Body of pancreas (tissue), 4 donors: Measurements from ENCODE around the gene LMNTD1. TPM values are rescaled to one million over a fixed set of nuclear protein-coding genes. Genes with fewer than 3 reads are reported as not detected.

ENCODE experiments used
- ATAC-seq: fragments of 150-250 bp; one replicate; pipeline ENCODE4 v1.9.1; 2016
- DNase-seq, 4 donors: peaks; one replicate each; pipeline ENCODE4 v3.0.0-alpha.2; 2019
- H3K27ac ChIP-seq, 4 donors: fragments of 200-600 bp; sonication (generic); 1 replicate in 3 of 4; 2 replicates in 1 of 4; pipeline versions ENCODE4 v1.5.1 to v1.6.1; 2016 to 2019; ENCODE audit warnings: mild to moderate bottlenecking in 1 of 4, mixed read lengths in 1 of 4, moderate library complexity in 1 of 4
- H3K27me3 ChIP-seq, 2 donors: fragments of 200-600 bp; sonication (generic); one replicate each; pipeline ENCODE4 v1.6.0; 2016; ENCODE audit warnings: mild to moderate bottlenecking in 1 of 2
- H3K36me3 ChIP-seq, 2 donors: fragments of 200-600 bp; sonication (generic); replicated peaks in 1 of 2; 2 replicates each; pipeline ENCODE4 v1.5.1; 2016; ENCODE audit warnings: low read depth in 2 of 2; ENCODE audit not compliant: insufficient read depth in 1 of 2
- H3K4me1 ChIP-seq: fragments of 200-600 bp; sonication (generic); one replicate; pipeline ENCODE4 v1.6.0; 2016
- H3K4me3 ChIP-seq, 2 donors: fragments of 200-600 bp; sonication (generic); 1 replicate in 1 of 2; 2 replicates in 1 of 2; pipeline ENCODE4 v1.5.1; 2016 to 2019
- H3K9me3 ChIP-seq, 3 donors: fragments of 200-600 bp; sonication (generic); 1 replicate in 2 of 3; 2 replicates in 1 of 3; pipeline ENCODE4 v1.5.1; 2016
- POLR2A ChIP-seq, 3 donors: fragments of 450-650 bp; IDR thresholded peaks; one replicate each; pipeline ENCODE4 v1.6.1; 2016; ENCODE audit warnings: antibody characterized with exemption in 3 of 3, mild to moderate bottlenecking in 2 of 3
- WGBS, 2 donors: methylation state at CpG; one replicate each; pipeline ENCODE4 v1.1.5; 2017; 5-methylcytosine and 5-hydroxymethylcytosine counted together
- intact Hi-C: fragments of 100-400 bp; cut with DNase I; formaldehyde crosslinking; loops from one replicate; pipeline ENCODE4 v1.15.1; 2023
- total RNA-seq, 2 donors: library from RNA; depleted of rRNA; stranded (reverse); fragments of >200 nt; gene quantifications; one replicate each; pipeline ENCODE4 v1.1.0, GENCODE V29; 2016
- TF ChIP-seq, protein P1 (sequence below), 7 experiments: fragments of 450-650 bp in 4 of 7; fragments of 200-600 bp in 3 of 7; sonication (generic) in 3 of 7; IDR thresholded peaks; one replicate each; pipeline ENCODE4 v1.5.1; 2016 to 2019; ENCODE audit warnings: antibody characterized with exemption in 7 of 7

The LMNTD1 gene
- total RNA-seq, 2 donors from 2014 or later = 1.3 to 21.4 TPM

DNA sequence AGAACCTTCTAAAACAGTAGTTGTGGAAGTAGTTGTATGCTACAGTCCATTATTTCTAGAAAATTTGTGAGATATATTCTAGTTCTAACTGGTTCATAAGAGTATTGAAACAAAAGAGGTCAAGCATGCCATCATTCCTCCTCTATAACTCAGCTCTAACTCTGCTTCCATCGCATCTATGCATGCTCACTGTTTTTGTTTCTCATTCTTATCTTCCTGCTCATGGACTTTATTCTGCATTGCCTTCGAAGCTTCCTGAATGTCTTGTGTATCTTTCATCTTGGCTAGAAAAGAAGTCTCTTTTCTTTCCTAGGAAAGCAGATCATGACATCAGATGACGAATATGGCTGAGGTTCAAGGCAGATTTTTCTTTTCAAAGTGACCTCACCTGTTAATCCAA lies 402 bp downstream of the LMNTD1 start:
- ATAC-seq (no peak), DNase-seq (no peak)
- H3K4me1 ChIP-seq = no peaks in the 10 kb centered on the region
- H3K36me3 ChIP-seq = no peaks in the 10 kb centered on the region
- no peaks in the 10 kb centered on the region for H3K9me3 ChIP-seq
- H3K27me3 ChIP-seq = no peaks in the 10 kb centered on the region
- TF ChIP-seq, protein P1, sequence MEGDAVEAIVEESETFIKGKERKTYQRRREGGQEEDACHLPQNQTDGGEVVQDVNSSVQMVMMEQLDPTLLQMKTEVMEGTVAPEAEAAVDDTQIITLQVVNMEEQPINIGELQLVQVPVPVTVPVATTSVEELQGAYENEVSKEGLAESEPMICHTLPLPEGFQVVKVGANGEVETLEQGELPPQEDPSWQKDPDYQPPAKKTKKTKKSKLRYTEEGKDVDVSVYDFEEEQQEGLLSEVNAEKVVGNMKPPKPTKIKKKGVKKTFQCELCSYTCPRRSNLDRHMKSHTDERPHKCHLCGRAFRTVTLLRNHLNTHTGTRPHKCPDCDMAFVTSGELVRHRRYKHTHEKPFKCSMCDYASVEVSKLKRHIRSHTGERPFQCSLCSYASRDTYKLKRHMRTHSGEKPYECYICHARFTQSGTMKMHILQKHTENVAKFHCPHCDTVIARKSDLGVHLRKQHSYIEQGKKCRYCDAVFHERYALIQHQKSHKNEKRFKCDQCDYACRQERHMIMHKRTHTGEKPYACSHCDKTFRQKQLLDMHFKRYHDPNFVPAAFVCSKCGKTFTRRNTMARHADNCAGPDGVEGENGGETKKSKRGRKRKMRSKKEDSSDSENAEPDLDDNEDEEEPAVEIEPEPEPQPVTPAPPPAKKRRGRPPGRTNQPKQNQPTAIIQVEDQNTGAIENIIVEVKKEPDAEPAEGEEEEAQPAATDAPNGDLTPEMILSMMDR (IDR thresholded peaks at IDR 0.05) = no peak
- no peak for TF ChIP-seq POLR2A (IDR thresholded peaks at IDR 0.05)
- intact Hi-C loops = no loop called here
- 65 to 69% methylated on average over 3 of the region's 3 CpGs for WGBS, 2 donors
- no peak overlapping the region for H3K4me3 ChIP-seq
- no peak overlapping the region for H3K27ac ChIP-seq

DNA sequence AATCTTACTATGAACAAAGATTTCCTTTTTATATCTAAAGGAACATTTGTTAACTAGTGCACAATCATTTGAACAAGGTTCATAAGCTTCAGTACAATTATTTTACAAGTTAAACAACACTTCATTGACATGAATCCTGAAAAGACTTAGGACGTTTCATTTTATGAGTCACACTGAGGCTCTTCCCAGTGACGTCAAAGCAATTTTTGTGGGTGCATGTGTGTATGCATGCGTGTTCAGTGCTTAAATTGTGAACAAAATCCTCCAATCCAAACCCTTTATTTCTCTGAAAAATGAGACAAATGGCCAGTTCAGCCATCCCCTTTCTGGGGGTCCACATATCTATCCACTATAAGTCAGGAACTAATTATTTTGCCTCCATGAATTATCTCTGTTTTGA lies 2.9 kb downstream of the LMNTD1 start:
- 72 to 80% methylated on average over 3 of the region's 3 CpGs for WGBS, 2 donors
- Histone ChIP-seq H3K27ac (no peak overlapping the region), H3K4me1 (no peaks in the 10 kb centered on the region), H3K9me3 (no peaks in the 10 kb centered on the region), H3K4me3 (no peak overlapping the region), H3K27me3 (no peaks in the 10 kb centered on the region), H3K36me3 (no peaks in the 10 kb centered on the region)
- intact Hi-C loops = no loop called here
- DNase-seq (no peak), ATAC-seq (no peak)
- TF ChIP-seq, protein P1 (IDR thresholded peaks at IDR 0.05) = no peak
- TF ChIP-seq POLR2A (IDR thresholded peaks at IDR 0.05) = no peak

DNA sequence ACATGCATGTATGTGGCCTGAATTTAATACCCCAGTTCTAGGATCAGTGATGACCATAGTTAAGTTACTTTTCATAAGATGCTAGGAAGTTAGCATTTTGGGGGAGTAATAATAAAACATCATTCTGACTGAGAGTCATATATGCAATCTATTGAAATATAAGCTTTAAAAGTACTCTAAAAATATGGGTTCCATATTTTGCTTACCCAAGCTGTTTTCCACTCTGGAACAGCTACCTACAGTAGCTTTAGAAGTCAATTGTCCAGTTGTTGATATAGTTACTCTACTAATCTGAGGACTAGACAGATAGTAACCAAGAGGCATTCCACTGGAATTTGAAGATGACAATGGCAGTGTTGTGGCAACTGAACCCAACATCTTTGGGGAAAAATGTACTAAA lies 4.0 kb downstream of the LMNTD1 start:
- no peak for TF ChIP-seq POLR2A (IDR thresholded peaks at IDR 0.05)
- TF ChIP-seq, protein P1 (IDR thresholded peaks at IDR 0.05) = no peak
- no peaks in the 10 kb centered on the region for H3K4me1 ChIP-seq
- no peak overlapping the region for H3K27ac ChIP-seq
- H3K4me3 ChIP-seq = no peak overlapping the region
- H3K36me3 ChIP-seq = no peaks in the 10 kb centered on the region
- intact Hi-C loops = no loop called here
- no peaks in the 10 kb centered on the region for H3K9me3 ChIP-seq
- no peak for DNase-seq
- ATAC-seq = no peak
- H3K27me3 ChIP-seq = no peaks in the 10 kb centered on the region

DNA sequence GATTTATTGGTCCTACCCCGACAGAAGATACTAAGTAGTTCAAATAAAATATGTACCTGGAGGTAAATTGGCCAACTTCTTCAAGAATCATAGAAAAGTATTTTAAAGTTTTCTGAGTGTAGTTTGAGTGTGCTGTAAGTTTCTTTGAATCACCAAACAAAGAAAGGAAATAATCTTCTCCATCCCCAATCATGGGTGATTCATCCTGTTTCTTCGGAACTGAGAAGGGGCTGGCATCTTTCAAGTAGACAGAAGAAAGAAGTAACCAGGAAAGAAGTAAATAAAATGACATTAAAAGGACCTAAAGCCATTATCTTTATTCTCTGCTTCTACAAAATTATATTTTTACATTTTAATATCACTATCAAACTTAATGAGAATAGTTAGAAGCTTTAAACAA lies 6.8 kb downstream of the LMNTD1 start:
- TF ChIP-seq POLR2A (IDR thresholded peaks at IDR 0.05) = no peak
- TF ChIP-seq, protein P1 (IDR thresholded peaks at IDR 0.05) = no peak
- 68 to 77% methylated on average over 2 of the region's 2 CpGs for WGBS, 2 donors
- H3K27me3 ChIP-seq = no peaks in the 10 kb centered on the region
- no peak overlapping the region for H3K27ac ChIP-seq
- H3K4me1 ChIP-seq = no peaks in the 10 kb centered on the region
- intact Hi-C loops = no loop called here
- H3K4me3 ChIP-seq = no peak overlapping the region
- DNase-seq (no peak), ATAC-seq (no peak)
- H3K36me3 ChIP-seq = no peaks in the 10 kb centered on the region
- H3K9me3 ChIP-seq = no peaks in the 10 kb centered on the region

DNA sequence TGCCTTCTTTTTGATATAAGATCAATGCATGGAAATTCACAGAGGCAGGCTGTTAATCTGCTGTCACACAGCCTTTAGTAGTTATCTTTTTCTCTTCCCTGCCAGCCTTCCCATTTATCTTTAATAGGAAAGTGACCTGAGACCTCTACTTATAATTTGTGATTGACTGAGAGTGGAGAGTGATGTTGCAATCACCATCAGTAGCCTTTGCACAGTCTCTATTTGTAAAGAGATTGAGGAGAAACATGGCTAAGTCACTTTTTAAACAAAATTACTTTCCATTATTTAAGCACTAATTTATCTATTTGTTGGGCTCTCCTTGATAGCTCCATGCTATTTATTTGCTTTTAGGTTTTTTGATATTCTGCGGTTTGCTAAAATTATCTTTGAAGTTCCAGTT lies 19.9 kb downstream of the LMNTD1 start:
- H3K4me3 ChIP-seq = no peak overlapping the region
- 56 to 76% methylated on average over 1 of the region's 1 CpG for WGBS, 2 donors
- no peaks in the 10 kb centered on the region for H3K36me3 ChIP-seq
- H3K27ac ChIP-seq = no peak overlapping the region
- no peaks in the 10 kb centered on the region for H3K4me1 ChIP-seq
- no peak for DNase-seq
- TF ChIP-seq, protein P1 (IDR thresholded peaks at IDR 0.05) = no peak
- no peak for TF ChIP-seq POLR2A (IDR thresholded peaks at IDR 0.05)
- intact Hi-C loops = no loop called here
- H3K9me3 ChIP-seq = no peaks in the 10 kb centered on the region
- no peak for ATAC-seq
- H3K27me3 ChIP-seq = no peaks in the 10 kb centered on the region
